H1 (cell line): Measurements from ENCODE around the gene SCGB2B2. TPM values are rescaled to one million over a fixed set of nuclear protein-coding genes. Genes with fewer than 3 reads are reported as not detected.

Experiments used
- ASH2L ChIP-seq: fragments of 200-600, 300-600 bp; sonication (generic); IDR thresholded peaks from one replicate; pipeline ENCODE4 v1.7.1; 2017; ENCODE audit warnings: low read length
- CHD1 ChIP-seq: IDR thresholded peaks from 2 replicates; pipeline ENCODE4 v1.6.1; 2012; ENCODE audit warnings: low read depth, low read length, improper control_type of control experiment
- CREB1 ChIP-seq: IDR thresholded peaks from 2 replicates; pipeline ENCODE4 v1.6.1; 2012; ENCODE audit warnings: inconsistent platforms
- CTCF ChIP-seq, 3 experiments: IDR thresholded peaks; 1 replicate in 2 of 3; 2 replicates in 1 of 3; pipeline versions ENCODE4 v1.5.1 to v1.6.1; 2011; ENCODE audit warnings: low read length in 3 of 3, mild to moderate bottlenecking in 3 of 3, inconsistent platforms in 2 of 3, low read depth in 1 of 3, moderate library complexity in 1 of 3; ENCODE audit not compliant: insufficient read depth in 1 of 3; ENCODE audit errors: control extremely low read depth in 1 of 3
- E2F6 ChIP-seq: IDR thresholded peaks from 2 replicates; pipeline ENCODE4 v1.6.1; 2012; ENCODE audit warnings: inconsistent platforms
- FOSL1 ChIP-seq: IDR thresholded peaks from 2 replicates; pipeline ENCODE4 v1.6.1; 2011; ENCODE audit warnings: mild to moderate bottlenecking, low read depth, low read length, moderate library complexity; ENCODE audit not compliant: insufficient read depth
- JUN ChIP-seq: IDR thresholded peaks from 2 replicates; pipeline ENCODE4 v1.6.1; 2011; ENCODE audit warnings: low read depth, mild to moderate bottlenecking, improper control_type of control experiment, low read length
- KDM4A ChIP-seq: IDR thresholded peaks from one replicate; pipeline ENCODE4 v1.7.1; 2012; ENCODE audit warnings: low read depth, mild to moderate bottlenecking, moderate library complexity, low read length, inconsistent platforms; ENCODE audit not compliant: severe bottlenecking
- MAX ChIP-seq: IDR thresholded peaks from 2 replicates; pipeline ENCODE4 v1.6.1; 2012; ENCODE audit warnings: inconsistent platforms
- PHF8 ChIP-seq: fragments of 200-600 bp; sonication (generic); conservative IDR thresholded peaks from 2 replicates; pipeline ENCODE4 v1.7.1; 2012; ENCODE audit warnings: low read depth, mild to moderate bottlenecking, inconsistent platforms, low read length, moderate library complexity
- POLR2A ChIP-seq, 2 experiments: IDR thresholded peaks; 1 replicate in 1 of 2; 2 replicates in 1 of 2; pipeline ENCODE4 v1.6.1; 2011; ENCODE audit warnings: low read depth in 2 of 2, low read length in 2 of 2, mild to moderate bottlenecking in 2 of 2; ENCODE audit errors: control extremely low read depth in 1 of 2
- POLR2AphosphoS5 ChIP-seq: IDR thresholded peaks from 2 replicates; pipeline ENCODE4 v1.6.1; 2011; ENCODE audit warnings: low read depth, low read length
- RAD21 ChIP-seq, 2 experiments: IDR thresholded peaks in 1 of 2; conservative IDR thresholded peaks in 1 of 2; 2 replicates each; pipeline ENCODE4 v1.6.1; 2011; ENCODE audit warnings: low read depth in 2 of 2, low read length in 2 of 2, improper control_type of control experiment in 1 of 2, inconsistent platforms in 1 of 2, mild to moderate bottlenecking in 1 of 2, moderate library complexity in 1 of 2
- RBBP5 ChIP-seq: IDR thresholded peaks from 2 replicates; pipeline ENCODE4 v1.7.1; 2012; ENCODE audit warnings: low read depth, mild to moderate bottlenecking, inconsistent platforms, low read length, moderate library complexity, borderline replicate concordance
- RNF2 ChIP-seq: fragments of 200-900, 300-1000 bp; sonication (generic); IDR thresholded peaks from 2 replicates; pipeline ENCODE4 v1.7.1; 2016; ENCODE audit warnings: borderline replicate concordance, low read depth, mild to moderate bottlenecking, antibody characterized with exemption, low read length; ENCODE audit not compliant: poor library complexity, severe bottlenecking; ENCODE audit errors: missing control alignments
- SIN3A ChIP-seq, 2 experiments: IDR thresholded peaks in 1 of 2; conservative IDR thresholded peaks in 1 of 2; 2 replicates each; pipeline ENCODE4 v1.6.1; 2011 to 2012; ENCODE audit warnings: low read length in 2 of 2, improper control_type of control experiment in 1 of 2, low read depth in 1 of 2, mild to moderate bottlenecking in 1 of 2
- SIX5 ChIP-seq: IDR thresholded peaks from 2 replicates; pipeline ENCODE4 v1.6.1; 2011; ENCODE audit warnings: mild to moderate bottlenecking, low read depth, low read length
- SP4 ChIP-seq: IDR thresholded peaks from 2 replicates; pipeline ENCODE4 v1.6.1; 2012; ENCODE audit warnings: low read length, inconsistent platforms
- TAF1 ChIP-seq: IDR thresholded peaks from 2 replicates; pipeline ENCODE4 v1.6.1; 2011; ENCODE audit warnings: mild to moderate bottlenecking, low read depth, low read length
- TAF7 ChIP-seq: optimal IDR thresholded peaks from 2 replicates; pipeline ENCODE3; 2011; ENCODE audit warnings: low read depth, mild to moderate bottlenecking, inconsistent platforms, low read length, moderate library complexity, borderline replicate concordance
- TEAD4 ChIP-seq: IDR thresholded peaks from 2 replicates; pipeline ENCODE4 v1.6.1; 2012; ENCODE audit warnings: low read depth, low read length, inconsistent platforms, mixed read lengths
- polyA plus RNA-seq, 7 experiments: library from polyadenylated mRNA; depleted of rRNA in 3 of 7; stranded (reverse) in 5 of 7; unstranded in 2 of 7; fragments of >200 nt in 5 of 7; fragments of 200-250 nt in 2 of 7; gene quantifications; 1 replicate in 5 of 7; 2 replicates in 1 of 7; 4 replicates in 1 of 7; pipeline versions ENCODE4 v1.2.1 to v1.2.3, GENCODE V29; 2011 to 2013; ENCODE audit warnings: missing spikeins in 2 of 7, mixed read lengths in 2 of 7
- total RNA-seq: library from RNA; stranded (reverse); fragmentation: NEBNext Ultra II Directional; extraction: Animal tissue kit (Norgen Biotek cat#: 25700); gene quantifications from 2 replicates; pipeline ENCODE4 v1.2.1, GENCODE V29; 2021

Gene SCGB2B2
- total and polyA plus RNA-seq, 2 of the 8 experiments (the other 6 are each of a cell fraction or from before 2014, with no cell fraction given), result 0.09 TPM; not detected in 1

GRCh38 chr19:34677386-34678084, 576 bp upstream of the SCGB2B2 start, which contains the start of gene ZNF302 (continued):
- TF ChIP-seq ASH2L (peak; percentile 86), CTCF (IDR thresholded peaks at IDR 0.05; ENCODE audit: control extremely low read depth in 1 of 3, insufficient read depth in 1 of 3, low read depth in 1 of 3, low read length in 3 of 3) (no peak), JUN (no peak), RBBP5 (0 out of 2 replicates have a peak, but pooled peaks have one; percentile 64), RNF2 (no peak), RAD21 (IDR thresholded peaks at IDR 0.05 in 1 of 2, conservative IDR thresholded peaks at IDR 0.05 in 1 of 2; ENCODE audit: low read depth in 2 of 2, low read length in 2 of 2) (no peak), FOSL1 (no peak), TEAD4 (no peak), MAX (peak; percentile 61), KDM4A (peak; percentile 65), E2F6 (peak; percentile 76), SIN3A (conservative IDR thresholded peaks at IDR 0.05 in 1 of 2, IDR thresholded peaks at IDR 0.05 in 1 of 2; ENCODE audit: low read depth in 1 of 2, low read length in 2 of 2) (peak in 1 of 2 experiments; percentile 16; a peak in 1 of 4 replicates), TAF7 (peak; percentile 89), TAF1 (peak; percentile 87), SIX5 (peak; percentile 72), PHF8 (peak; percentile 98), CREB1 (peak; percentile 93), SP4 (no peak), POLR2A (IDR thresholded peaks at IDR 0.05; ENCODE audit: control extremely low read depth in 1 of 2, low read depth in 2 of 2, low read length in 2 of 2) (peak; percentile 82 to 96), POLR2AphosphoS5 (peak; percentile 90), CHD1 (no peak)
